IMR-90 (cell line): ENCODE results near the gene ACSS1. TPM values are rescaled to one million over a fixed set of nuclear protein-coding genes. Genes with fewer than 3 reads are reported as not detected.

Experiments
- ATAC-seq: fragments of 200-7000 bp; cut with Tn5 transposase; 2 replicates; pipeline ENCODE4 v1.9.1; 2020; ENCODE audit warnings: low read depth, mild to moderate bottlenecking, moderate library complexity
- BruUV-seq: library from RNA; stranded (reverse); fragments of 400-500 nt; replicated peaks from 2 replicates; lab custom pipeline; 2021; lab: Mats Ljungman, UMichigan
- CTCF ChIA-PET: fragments of 300-600 bp; formaldehyde crosslinking; extraction: SDS; loops from one replicate; lab custom pipeline; 2021; ENCODE audit warnings: antibody characterized with exemption; lab: Yijun Ruan, JAX
- POLR2A ChIA-PET: fragments of 300-600 bp; sonication (Branson Sonifier 250); formaldehyde crosslinking; loops from one replicate; lab custom pipeline; 2022; ENCODE audit warnings: antibody characterized with exemption; ENCODE audit not compliant: unreplicated experiment; lab: Charles Lee
- DNase-seq: peaks from one replicate; pipeline ENCODE4 v3.0.0; 2013
- H2AFZ ChIP-seq: replicated peaks from 2 replicates; pipeline ENCODE3; 2013; ENCODE audit warnings: low read length, mild to moderate bottlenecking; ENCODE audit not compliant: poor library complexity
- H2AK5ac ChIP-seq: 2 replicates; pipeline ENCODE4 v1.6.1; 2013; ENCODE audit warnings: low read depth, low read length, inconsistent platforms
- H2AK9ac ChIP-seq: replicated peaks from 2 replicates; pipeline ENCODE3; 2013; ENCODE audit warnings: mild to moderate bottlenecking, low read depth, low read length, moderate library complexity; ENCODE audit not compliant: poor library complexity
- H2BK120ac ChIP-seq: 2 replicates; pipeline ENCODE4 v1.6.1; 2013; ENCODE audit warnings: low read depth, low read length, inconsistent platforms
- H2BK15ac ChIP-seq: 3 replicates; pipeline ENCODE4 v1.6.1; 2013; ENCODE audit warnings: low read depth, low read length, inconsistent platforms
- H2BK20ac ChIP-seq: 2 replicates; pipeline ENCODE4 v1.6.1; 2013; ENCODE audit warnings: low read depth, mild to moderate bottlenecking, inconsistent platforms, low read length, moderate library complexity
- H2BK5ac ChIP-seq: 2 replicates; pipeline ENCODE4 v1.6.1; 2013; ENCODE audit warnings: mild to moderate bottlenecking, low read depth, low read length, inconsistent platforms; ENCODE audit not compliant: poor library complexity, severe bottlenecking
- H3K14ac ChIP-seq: replicated peaks from 2 replicates; pipeline ENCODE4 v1.6.1; 2013; ENCODE audit warnings: low read depth, low read length, inconsistent platforms
- H3K18ac ChIP-seq: 2 replicates; pipeline ENCODE4 v1.6.1; 2013; ENCODE audit warnings: low read depth, low read length, control low read depth
- H3K23ac ChIP-seq: 2 replicates; pipeline ENCODE4 v1.6.1; 2013; ENCODE audit warnings: low read depth, low read length, inconsistent platforms
- H3K27ac ChIP-seq: 2 replicates; pipeline ENCODE4 v1.5.1; 2013; ENCODE audit warnings: mild to moderate bottlenecking, control low read depth, low read length; ENCODE audit not compliant: insufficient read depth
- H3K27me3 ChIP-seq: 2 replicates; pipeline ENCODE4 v1.6.1; 2013; ENCODE audit warnings: low read length; ENCODE audit not compliant: control insufficient read depth, insufficient read depth
- H3K36me3 ChIP-seq: 2 replicates; pipeline ENCODE4 v1.6.1; 2013; ENCODE audit warnings: low read length, mixed read lengths; ENCODE audit not compliant: control insufficient read depth, insufficient read depth
- H3K4ac ChIP-seq: 2 replicates; pipeline ENCODE4 v1.6.1; 2013; ENCODE audit warnings: low read depth, low read length, inconsistent platforms
- H3K4me1 ChIP-seq: 2 replicates; pipeline ENCODE4 v1.6.1; 2013; ENCODE audit warnings: low read length, mixed read lengths; ENCODE audit not compliant: control insufficient read depth, insufficient read depth
- H3K4me2 ChIP-seq: 2 replicates; pipeline ENCODE4 v1.6.1; 2013; ENCODE audit warnings: low read depth, mild to moderate bottlenecking, control low read depth, low read length, moderate library complexity
- H3K4me3 ChIP-seq: 2 replicates; pipeline ENCODE4 v1.5.1; 2013; ENCODE audit warnings: low read depth, mild to moderate bottlenecking, control low read depth, low read length, moderate library complexity; ENCODE audit not compliant: insufficient read depth
- H3K56ac ChIP-seq: 2 replicates; pipeline ENCODE4 v1.6.1; 2013; ENCODE audit warnings: low read length, inconsistent platforms; ENCODE audit not compliant: insufficient read depth; ENCODE audit errors: extremely low read depth
- H3K79me1 ChIP-seq, 2 experiments: 2 replicates each; pipeline ENCODE4 v1.6.1; 2013; ENCODE audit warnings: low read length in 2 of 2, inconsistent platforms in 1 of 2, low read depth in 1 of 2
- H3K9ac ChIP-seq: 2 replicates; pipeline ENCODE4 v1.6.1; 2013; ENCODE audit warnings: low read depth, low read length, control low read depth
- H3K9me1 ChIP-seq: 2 replicates; pipeline ENCODE4 v1.6.1; 2013; ENCODE audit warnings: low read length, inconsistent platforms; ENCODE audit not compliant: insufficient read depth
- H3K9me3 ChIP-seq: 2 replicates; pipeline ENCODE4 v1.6.1; 2013; ENCODE audit warnings: low read length; ENCODE audit not compliant: control insufficient read depth, insufficient read depth
- H4K20me1 ChIP-seq: 2 replicates; pipeline ENCODE4 v1.6.1; 2013; ENCODE audit warnings: low read length, inconsistent platforms; ENCODE audit not compliant: insufficient read depth
- H4K5ac ChIP-seq: 2 replicates; pipeline ENCODE4 v1.6.1; 2013; ENCODE audit warnings: mild to moderate bottlenecking, low read depth, low read length, control low read depth
- H4K8ac ChIP-seq, 2 experiments: 2 replicates each; pipeline ENCODE4 v1.6.1; 2013; ENCODE audit warnings: low read depth in 2 of 2, low read length in 2 of 2, control low read depth in 1 of 2, inconsistent platforms in 1 of 2
- H4K91ac ChIP-seq: 2 replicates; pipeline ENCODE4 v1.6.1; 2013; ENCODE audit warnings: low read depth, low read length, inconsistent platforms; ENCODE audit not compliant: insufficient read depth
- BHLHE40 ChIP-seq: fragments of 150-350 bp; IDR thresholded peaks from 2 replicates; pipeline ENCODE4 v1.6.1; 2016; ENCODE audit warnings: mild to moderate bottlenecking, low read depth, low read length
- CEBPB ChIP-seq: IDR thresholded peaks from 2 replicates; pipeline ENCODE4 v1.6.1; 2012; ENCODE audit warnings: low read depth, low read length, improper control_type of control experiment
- CTCF ChIP-seq: conservative IDR thresholded peaks from 2 replicates; pipeline ENCODE4 v1.5.1; 2012; ENCODE audit warnings: mild to moderate bottlenecking, low read depth, low read length, improper control_type of control experiment
- ELK1 ChIP-seq: fragments of 150-350 bp; IDR thresholded peaks from 2 replicates; pipeline ENCODE4 v1.6.1; 2016; ENCODE audit warnings: low read depth, mild to moderate bottlenecking, low read length, moderate library complexity, borderline replicate concordance
- FOS ChIP-seq: fragments of 150-350 bp; IDR thresholded peaks from 2 replicates; pipeline ENCODE4 v1.6.1; 2016; ENCODE audit warnings: low read depth, low read length
- MAFK ChIP-seq: IDR thresholded peaks from 2 replicates; pipeline ENCODE4 v1.6.1; 2012; ENCODE audit warnings: low read depth, low read length, improper control_type of control experiment
- MAZ ChIP-seq: IDR thresholded peaks from 2 replicates; pipeline ENCODE4 v1.6.1; 2012; ENCODE audit warnings: low read depth, mild to moderate bottlenecking, low read length, improper control_type of control experiment, moderate library complexity, borderline replicate concordance
- MXI1 ChIP-seq: IDR thresholded peaks from 2 replicates; pipeline ENCODE4 v1.6.1; 2012; ENCODE audit warnings: low read depth, mild to moderate bottlenecking, low read length, moderate library complexity, borderline replicate concordance
- NFE2L2 ChIP-seq: fragments of 150-350 bp; IDR thresholded peaks from 2 replicates; pipeline ENCODE4 v1.6.1; 2016; ENCODE audit warnings: low read depth, mild to moderate bottlenecking, low read length
- POLR2A ChIP-seq: IDR thresholded peaks from 2 replicates; pipeline ENCODE4 v1.6.1; 2012; ENCODE audit warnings: mild to moderate bottlenecking, low read depth, low read length
- RAD21 ChIP-seq: IDR thresholded peaks from 2 replicates; pipeline ENCODE4 v1.6.1; 2012; ENCODE audit warnings: low read length, improper control_type of control experiment
- RCOR1 ChIP-seq: IDR thresholded peaks from 2 replicates; pipeline ENCODE4 v1.6.1; 2012; ENCODE audit warnings: mild to moderate bottlenecking, low read length, improper control_type of control experiment; ENCODE audit not compliant: insufficient replicate concordance
- WGBS, 2 experiments: methylation state at CpG; one replicate each; pipeline versions ENCODE4 v1.1.5 to v1.1.7; 2013; ENCODE audit warnings: missing lambda C conversion rate in 2 of 2; ENCODE audit not compliant: insufficient read length in 1 of 2; ENCODE audit errors: extremely low coverage in 2 of 2; 5-methylcytosine and 5-hydroxymethylcytosine counted together
- dilution Hi-C: fragments of 300-500 bp; cut with HindIII; formaldehyde crosslinking; loops from one replicate; pipeline ENCODE4 v1.14.3; 2018; ENCODE audit warnings: low sequenced_read_pairs; ENCODE audit not compliant: unreplicated experiment
- in situ Hi-C: fragments of 300-500 bp; cut with MboI; formaldehyde crosslinking; loops from 3 replicates; pipeline ENCODE4 v1.14.3; 2019; ENCODE audit warnings: low sequenced_read_pairs, inconsistent platforms, mixed read lengths
- intact Hi-C: fragments of 100-400 bp; cut with micrococcal nuclease; formaldehyde crosslinking; loops from 2 replicates; pipeline ENCODE4 v1.10.0; 2022
- polyA plus RNA-seq, 3 experiments: library from polyadenylated mRNA; depleted of rRNA; stranded (reverse); fragments of >200 nt; gene quantifications; 2 replicates each; pipeline ENCODE4 v1.2.3, GENCODE V29; 2012; ENCODE audit warnings: low replicate concordance in 1 of 3
- total RNA-seq: library from RNA; depleted of rRNA; stranded (reverse); fragments of >200 nt; gene quantifications from 2 replicates; pipeline ENCODE4 v1.2.3, GENCODE V29; 2012

ACSS1 gene
- total and polyA plus RNA-seq, 2 of the 4 experiments (the other 2 are of a cell fraction): 0.72 to 1.2 TPM

- no peak overlapping the region for H3K18ac ChIP-seq
- no peaks in the 10 kb centered on the region for H3K4me1 ChIP-seq
- ATAC-seq (no peak), DNase-seq (no peak)
- H2AK9ac ChIP-seq: no peak overlapping the region
- no peak overlapping the region for H2BK15ac ChIP-seq
- no TSS peak for BruUV-seq
- H3K9me1 ChIP-seq: no peaks in the 10 kb centered on the region; the same call in 1 of the 2 replicates
- no peak overlapping the region for H3K27ac ChIP-seq
- no peak overlapping the region for H3K14ac ChIP-seq
- no peak overlapping the region for H3K56ac ChIP-seq
- H3K36me3 ChIP-seq: peaks cover 16% of the 10 kb centered on the region
- H3K9me3 ChIP-seq: peaks cover 7% of the 10 kb centered on the region; the same call in 1 of the 2 replicates
- no CpG with 5 or more reads among the region's 4 CpGs for WGBS, 2 experiments
- TF ChIP-seq RCOR1: no peak
- TF ChIP-seq ELK1: no peak
- TF ChIP-seq MXI1: no peak
- TF ChIP-seq RAD21: no peak
- no peak for TF ChIP-seq MAZ
- no peak for TF ChIP-seq NFE2L2
- no peak for TF ChIP-seq POLR2A
- TF ChIP-seq FOS: no peak
- no peak for TF ChIP-seq MAFK
- TF ChIP-seq CEBPB: no peak
- no peak for TF ChIP-seq BHLHE40
- TF ChIP-seq CTCF: no peak
- no peak overlapping the region for H3K4me2 ChIP-seq
- H2BK120ac ChIP-seq: no peak overlapping the region
- H4K8ac ChIP-seq: no peak overlapping the region
- no peak overlapping the region for H2BK5ac ChIP-seq
- in situ Hi-C loops: loop anchor here (25.0 kb wide), 3 partner anchors 606 to 881 kb away; partner anchors contain the start of genes NINL and ZNF337
- dilution Hi-C loops: no loop called here
- peaks cover 2% of the 10 kb centered on the region for H4K20me1 ChIP-seq
- ChIA-PET CTCF (no interaction called here), POLR2A (no interaction called here)
- H4K91ac ChIP-seq: no peak overlapping the region
- H3K79me1 ChIP-seq: peaks cover 29 to 35% of the 10 kb centered on the region in 2 experiments
- H4K5ac ChIP-seq: no peak overlapping the region
- no peak overlapping the region for H2AFZ ChIP-seq
- H3K4me3 ChIP-seq: no peak overlapping the region
- intact Hi-C loops: no loop called here
- no peak overlapping the region for H3K4ac ChIP-seq
- no peak overlapping the region for H3K9ac ChIP-seq
- H2BK20ac ChIP-seq: no peak overlapping the region
- H3K23ac ChIP-seq: no peak overlapping the region
- no peak overlapping the region for H2AK5ac ChIP-seq
- no peaks in the 10 kb centered on the region for H3K27me3 ChIP-seq
Measured at GRCh38 chr20:24981282-24981681, 76.7 kb downstream of the ACSS1 start.
